NCI-H526 (cell line): Measurements from ENCODE around the gene DND1.
"Not testable (repeated sequence)": the region's sequence is repeated elsewhere in the genome, so short reads cannot be mapped to it uniquely, and the experiment has no call there.

Source experiments
- DNase-seq, 2 experiments: peaks; one replicate each; lab custom pipeline; 2025; lab: John Stamatoyannopoulos, UW

Gene DND1

GRCh38 chr5:140673187-140673976 is at the start of gene DND1:
Gene DND1 (minus strand): TSS chr5:140673576. CDS start chr5:140673542, 34 bp downstream.
- DNase-seq = no peak

- peak in 1 of 2 experiments; percentile 3 for DNase-seq
Observed at GRCh38 chr5:140721395-140721794, 48.0 kb upstream of the DND1 start.

GRCh38 chr5:140720738-140721137 is 47.4 kb upstream of the DND1 start:
- DNase-seq = not testable (repeated sequence)

- no peak for DNase-seq
Observed at GRCh38 chr5:140718266-140718592, 44.9 kb upstream of the DND1 start.

GRCh38 chr5:140716238-140716637 is 42.9 kb upstream of the DND1 start:
- DNase-seq = not testable (repeated sequence)

- no peak for DNase-seq
Observed at GRCh38 chr5:140713562-140714094, 40.3 kb upstream of the DND1 start.

GRCh38 chr5:140711794-140712193 is 38.4 kb upstream of the DND1 start:
- DNase-seq = no peak

GRCh38 chr5:140710899-140711552 is 37.6 kb upstream of the DND1 start:
- peak; percentile 86 to 91 for DNase-seq

GRCh38 chr5:140708787-140709186 is 35.4 kb upstream of the DND1 start:
- DNase-seq = not testable (repeated sequence)

GRCh38 chr5:140707812-140708211 is 34.4 kb upstream of the DND1 start:
- no peak for DNase-seq

- peak; percentile 98 for DNase-seq
Observed at GRCh38 chr5:140700177-140701144, 27.1 kb upstream of the DND1 start, which contains the start of gene ZMAT2. Gene ZMAT2 (plus strand): TSS chr5:140700447. CDS start chr5:140700461, 14 bp downstream.

GRCh38 chr5:140696891-140697492 is 23.6 kb upstream of the DND1 start:
- no peak for DNase-seq

- no peak for DNase-seq
Observed at GRCh38 chr5:140694276-140694675, 20.9 kb upstream of the DND1 start.

- DNase-seq = peak; percentile 92 to 97
Observed at GRCh38 chr5:140690941-140691924, 17.9 kb upstream of the DND1 start, which contains the start of the genes HARS1 and HARS2. Gene HARS1 (minus strand): TSS chr5:140691370. CDS start chr5:140691304, 66 bp downstream. Gene HARS2 (plus strand): TSS chr5:140691455. CDS start chr5:140691649, 194 bp downstream.

GRCh38 chr5:140690376-140690932 is 17.1 kb upstream of the DND1 start:
- DNase-seq = no peak

GRCh38 chr5:140678993-140679392 is 5.6 kb upstream of the DND1 start:
- no peak for DNase-seq

GRCh38 chr5:140677947-140678346 is 4.6 kb upstream of the DND1 start:
- no peak for DNase-seq

GRCh38 chr5:140674629-140675028 is 1.3 kb upstream of the DND1 start:
- no peak for DNase-seq

GRCh38 chr5:140674211-140674610 is 835 bp upstream of the DND1 start:
- DNase-seq = no peak
